GM19328 (cell line): Measurements from ENCODE around the gene SEC63.
"Not testable (repeated sequence)": the region's sequence is repeated elsewhere in the genome, so short reads cannot be mapped to it uniquely, and the experiment has no call there.

Source experiments
- ATAC-seq: cut with Tn5 transposase; IDR thresholded peaks from one replicate; pipeline ENCODE4 v1.9.1; 2021; ENCODE audit warnings: mild to moderate bottlenecking, moderate library complexity; ENCODE audit not compliant: unreplicated experiment

SEC63 gene, protein sequence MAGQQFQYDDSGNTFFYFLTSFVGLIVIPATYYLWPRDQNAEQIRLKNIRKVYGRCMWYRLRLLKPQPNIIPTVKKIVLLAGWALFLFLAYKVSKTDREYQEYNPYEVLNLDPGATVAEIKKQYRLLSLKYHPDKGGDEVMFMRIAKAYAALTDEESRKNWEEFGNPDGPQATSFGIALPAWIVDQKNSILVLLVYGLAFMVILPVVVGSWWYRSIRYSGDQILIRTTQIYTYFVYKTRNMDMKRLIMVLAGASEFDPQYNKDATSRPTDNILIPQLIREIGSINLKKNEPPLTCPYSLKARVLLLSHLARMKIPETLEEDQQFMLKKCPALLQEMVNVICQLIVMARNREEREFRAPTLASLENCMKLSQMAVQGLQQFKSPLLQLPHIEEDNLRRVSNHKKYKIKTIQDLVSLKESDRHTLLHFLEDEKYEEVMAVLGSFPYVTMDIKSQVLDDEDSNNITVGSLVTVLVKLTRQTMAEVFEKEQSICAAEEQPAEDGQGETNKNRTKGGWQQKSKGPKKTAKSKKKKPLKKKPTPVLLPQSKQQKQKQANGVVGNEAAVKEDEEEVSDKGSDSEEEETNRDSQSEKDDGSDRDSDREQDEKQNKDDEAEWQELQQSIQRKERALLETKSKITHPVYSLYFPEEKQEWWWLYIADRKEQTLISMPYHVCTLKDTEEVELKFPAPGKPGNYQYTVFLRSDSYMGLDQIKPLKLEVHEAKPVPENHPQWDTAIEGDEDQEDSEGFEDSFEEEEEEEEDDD

DNA sequence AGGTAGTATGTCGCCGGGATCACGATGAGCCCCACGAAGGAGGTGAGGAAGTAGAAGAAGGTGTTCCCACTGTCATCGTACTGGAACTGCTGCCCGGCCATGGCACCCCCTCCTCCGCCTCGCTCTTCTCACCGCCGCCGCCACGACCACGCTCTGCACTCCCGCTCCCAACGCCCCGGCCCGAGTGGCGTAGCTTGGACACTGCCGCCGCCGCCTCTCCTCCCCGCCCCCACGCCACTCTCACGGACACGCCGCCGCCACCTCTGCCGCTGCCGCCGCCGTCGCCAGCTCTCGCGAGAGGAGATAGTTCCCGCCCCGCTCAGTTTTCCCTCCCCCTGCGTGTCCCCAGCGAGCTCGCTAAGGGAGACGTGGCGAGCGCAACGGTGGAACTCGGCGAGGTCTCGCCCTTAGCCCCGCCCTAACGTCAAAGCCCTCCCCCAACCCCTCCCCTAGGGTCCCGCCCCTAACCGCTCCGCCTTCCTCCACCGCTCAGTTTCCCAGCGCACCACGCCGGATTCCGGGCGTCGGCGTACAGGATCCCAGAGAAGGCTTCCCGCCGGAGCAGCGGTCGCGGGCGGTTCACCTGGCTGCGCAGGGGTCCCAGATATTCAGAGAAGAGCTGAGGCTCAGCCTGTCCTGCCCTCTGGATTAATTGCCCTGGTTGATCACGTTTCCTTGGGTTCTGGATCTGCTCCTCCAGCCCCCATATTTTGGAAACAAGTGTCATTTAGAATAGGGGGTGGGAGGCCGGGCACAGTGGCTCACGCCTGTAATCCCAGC, at the start of gene SEC63:
Gene SEC63, minus strand, starts transcription at position 300 of the 780 bp plus-strand sequence. Its CDS starts 199 bp downstream, at position 101.
- ATAC-seq = peak; percentile 90

DNA sequence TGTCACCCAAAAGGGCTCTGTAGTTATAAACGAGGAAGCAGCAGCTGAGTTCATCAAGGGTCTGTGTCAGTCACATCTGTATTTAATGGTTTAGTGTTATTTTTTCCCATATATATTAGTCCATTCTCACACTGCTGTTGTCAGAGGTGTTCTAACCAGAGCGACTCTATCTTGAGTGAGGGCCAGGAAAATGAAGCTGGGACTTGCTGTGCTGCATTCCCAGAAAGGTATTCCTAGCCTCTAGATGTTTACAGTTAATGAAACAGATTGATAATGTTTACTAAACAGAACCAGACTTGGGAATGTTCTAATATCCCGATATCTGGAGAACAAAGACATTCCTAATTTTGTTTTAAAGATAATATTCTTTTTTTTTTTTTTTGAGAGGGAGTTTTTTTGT, 48.0 kb upstream of the SEC63 start:
- ATAC-seq = no peak

DNA sequence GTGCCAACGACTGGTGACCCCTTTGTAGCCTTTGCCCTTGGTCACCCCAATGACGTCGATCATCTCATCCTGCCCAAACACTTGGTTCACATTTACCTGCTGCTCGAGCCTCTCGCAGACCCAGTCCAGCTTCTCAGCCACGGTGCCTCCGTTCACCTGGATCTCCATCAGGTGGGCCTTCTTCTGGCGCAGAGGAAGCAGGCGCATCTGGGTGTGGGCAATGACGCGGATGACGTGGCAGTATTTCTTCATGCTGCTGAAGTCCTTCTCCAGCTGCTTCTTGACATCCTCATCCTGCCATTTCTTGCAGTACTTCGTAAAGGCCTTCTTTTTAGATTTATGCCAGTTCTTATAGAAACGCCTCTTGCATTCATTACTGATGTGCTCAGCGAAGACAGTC, 46.9 kb upstream of the SEC63 start:
- no peak for ATAC-seq

DNA sequence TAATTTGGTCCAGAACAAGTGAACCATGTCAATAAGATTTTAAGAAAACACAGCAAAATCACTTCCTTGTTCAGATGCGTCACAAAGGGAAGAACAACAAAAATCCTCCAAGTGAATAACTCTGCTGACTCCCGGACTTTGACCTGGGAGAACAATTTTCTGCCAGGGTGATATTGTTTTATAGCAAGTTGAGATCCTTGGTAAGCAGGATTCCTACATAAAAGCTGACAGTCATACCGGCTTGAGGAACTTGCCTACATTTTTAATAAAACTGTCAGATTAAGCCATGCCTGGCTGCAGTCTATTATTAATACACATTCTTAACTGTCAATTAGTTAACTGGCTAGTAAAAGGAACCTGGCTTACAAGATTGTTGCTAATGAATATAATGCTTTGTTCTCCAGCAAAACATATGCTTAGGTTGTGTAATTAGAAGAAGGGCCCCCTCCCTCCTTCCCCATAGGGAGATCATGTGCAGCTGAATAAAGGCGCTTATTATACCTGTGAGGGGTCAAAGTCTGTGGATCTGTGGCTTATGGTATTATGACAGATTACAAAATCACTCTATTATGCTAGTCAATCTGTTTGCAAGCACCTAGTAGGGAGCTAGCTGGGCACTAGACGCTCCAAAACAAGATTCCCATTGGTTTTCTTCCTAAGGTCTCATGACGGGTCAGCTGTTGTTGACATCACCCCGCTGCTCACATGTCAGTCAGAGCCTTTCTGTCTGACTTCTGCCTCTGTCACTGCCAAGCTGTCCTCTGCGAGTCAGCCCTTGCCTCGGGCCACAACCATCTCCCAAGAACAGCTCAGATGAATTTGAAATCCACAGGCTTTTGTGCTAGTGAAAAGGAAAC, 44.6 kb upstream of the SEC63 start:
- ATAC-seq = no peak

DNA sequence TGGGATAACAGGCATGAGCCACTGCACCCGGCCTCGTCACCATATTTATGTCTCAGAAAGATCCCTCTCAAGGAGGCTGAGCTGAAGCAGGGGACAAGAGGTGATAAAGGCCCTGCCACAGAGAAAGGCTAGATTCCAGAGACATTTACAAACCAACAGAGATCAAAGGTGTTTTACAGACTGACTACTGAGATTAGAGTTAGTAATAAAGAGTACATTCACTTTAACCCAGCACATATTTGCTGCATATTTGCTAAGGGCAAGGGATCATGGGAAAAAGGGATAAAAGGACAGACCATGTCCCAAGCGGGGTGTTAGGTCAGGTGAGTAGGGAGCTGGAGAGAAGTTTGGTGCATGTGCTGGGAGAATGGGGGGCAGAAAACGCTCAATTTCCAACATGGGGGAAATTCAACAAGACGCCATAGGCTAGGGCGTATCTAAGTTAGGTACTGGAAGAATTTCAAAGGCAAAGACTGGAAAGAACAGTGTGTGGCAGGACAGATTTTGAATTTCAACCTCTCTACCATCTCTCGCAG, 43.8 kb upstream of the SEC63 start:
- ATAC-seq = no peak

DNA sequence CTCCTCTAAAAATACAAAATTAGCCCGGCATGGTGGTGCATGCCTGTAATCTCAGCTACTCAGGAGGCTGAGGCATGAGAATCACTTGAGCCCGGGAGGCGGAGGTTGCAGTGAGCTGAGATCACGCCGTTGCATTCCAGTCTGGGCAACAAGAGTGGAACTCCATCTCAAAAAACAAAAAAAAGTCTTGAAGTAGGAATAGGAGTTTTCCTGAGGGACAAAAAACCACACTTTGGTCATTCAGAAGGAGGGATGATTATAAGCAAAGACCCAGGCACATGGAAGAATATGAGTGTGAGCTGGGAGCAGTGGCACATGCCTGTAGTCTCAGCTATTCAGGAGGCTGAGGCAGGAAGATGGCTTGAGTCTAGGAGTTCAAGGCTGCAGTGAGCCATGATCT, 42.3 kb upstream of the SEC63 start:
- ATAC-seq = not testable (repeated sequence)

DNA sequence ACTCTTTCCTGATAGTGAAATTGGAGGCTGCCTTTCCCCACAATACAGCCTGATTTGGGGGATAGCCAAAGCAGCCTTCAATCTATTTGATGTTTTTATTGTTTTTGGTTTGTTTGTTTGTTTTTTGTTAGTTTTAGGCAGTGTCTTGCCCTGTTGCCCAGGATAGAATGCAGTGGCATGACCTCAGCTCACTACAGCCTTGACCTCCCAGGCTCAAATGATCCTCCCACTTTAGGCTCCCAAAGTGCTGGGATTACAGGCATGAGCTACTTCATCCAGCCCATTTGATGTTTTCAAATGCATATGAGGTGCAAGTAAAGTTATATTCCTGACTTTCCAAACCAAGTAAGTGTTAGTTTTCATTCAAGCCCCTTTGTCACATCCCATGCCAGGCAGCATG, 41.3 kb upstream of the SEC63 start:
- no peak for ATAC-seq

DNA sequence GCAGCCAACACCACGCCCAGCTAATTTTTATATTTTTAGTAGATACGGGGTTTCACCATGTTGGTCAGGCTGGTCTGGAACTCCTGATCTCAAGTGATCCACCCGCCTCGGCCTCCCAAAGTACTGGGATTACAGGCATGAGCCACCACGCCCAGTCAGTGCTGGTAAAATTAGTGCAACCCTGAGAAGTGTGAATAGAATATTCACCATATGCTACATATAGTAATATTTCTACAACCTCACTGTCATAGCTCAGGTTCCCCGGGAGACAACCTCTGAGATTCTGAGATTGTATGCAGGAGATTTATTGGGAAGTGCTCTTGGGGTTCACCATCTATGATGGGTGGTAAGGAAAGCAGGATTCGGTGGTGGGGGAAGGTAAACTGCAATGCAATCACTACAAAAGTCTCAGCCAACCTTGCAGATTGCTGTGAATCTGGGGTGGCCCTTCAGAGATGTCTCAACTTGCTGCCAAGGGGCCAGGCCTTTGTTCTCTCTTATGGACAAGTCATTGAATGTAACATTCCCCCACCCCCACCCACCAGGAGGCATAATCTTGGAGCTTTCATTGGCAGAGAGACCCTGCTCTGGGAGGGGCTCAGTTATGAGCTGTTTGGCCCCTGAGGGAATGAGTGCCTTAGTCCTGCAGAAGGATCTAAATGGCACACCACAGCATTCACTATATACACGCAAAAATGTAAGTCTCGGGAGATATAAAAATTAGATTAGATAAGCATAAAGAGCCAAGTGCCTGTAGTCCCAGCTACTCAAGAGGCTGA, 34.0 kb upstream of the SEC63 start:
- no peak for ATAC-seq

DNA sequence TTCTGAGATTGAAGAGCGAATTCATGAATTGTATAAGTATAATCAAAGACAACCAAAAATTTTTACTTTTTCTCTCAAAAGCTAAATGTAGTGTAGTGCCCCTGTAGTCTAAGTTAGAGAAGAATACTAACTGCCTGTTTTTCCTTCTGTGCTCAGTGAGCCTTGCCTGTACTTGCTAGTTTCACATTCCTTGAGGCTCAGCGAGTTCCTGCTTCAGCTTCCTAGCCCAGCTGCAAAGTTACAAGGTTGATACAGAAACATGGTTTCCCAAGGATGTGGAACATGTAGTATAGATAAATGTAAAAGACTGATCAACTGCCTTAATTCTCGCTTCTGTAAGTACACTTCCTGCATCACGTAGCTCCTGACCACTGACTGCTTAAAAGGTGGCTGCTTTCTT, 33.1 kb upstream of the SEC63 start:
- ATAC-seq = no peak

DNA sequence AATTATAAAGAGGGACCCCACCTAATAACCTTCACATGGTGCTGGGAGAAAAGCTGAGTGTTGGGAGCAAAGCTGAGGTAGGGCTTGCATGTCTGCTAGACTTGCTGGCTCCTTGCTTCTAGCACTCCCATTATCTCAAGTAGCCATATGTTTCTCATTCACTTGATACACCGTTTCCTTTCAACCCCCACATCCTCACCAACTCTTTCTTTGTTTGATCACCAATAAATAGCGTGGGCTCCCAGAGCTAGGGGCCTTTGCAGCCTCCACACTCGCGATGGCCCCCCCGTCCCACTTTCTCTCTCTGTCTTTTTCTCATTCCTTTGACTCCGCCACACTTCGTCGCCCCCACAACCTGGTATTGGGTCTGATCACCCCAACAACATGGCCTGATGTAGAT, 32.6 kb upstream of the SEC63 start:
- ATAC-seq = not testable (repeated sequence)

DNA sequence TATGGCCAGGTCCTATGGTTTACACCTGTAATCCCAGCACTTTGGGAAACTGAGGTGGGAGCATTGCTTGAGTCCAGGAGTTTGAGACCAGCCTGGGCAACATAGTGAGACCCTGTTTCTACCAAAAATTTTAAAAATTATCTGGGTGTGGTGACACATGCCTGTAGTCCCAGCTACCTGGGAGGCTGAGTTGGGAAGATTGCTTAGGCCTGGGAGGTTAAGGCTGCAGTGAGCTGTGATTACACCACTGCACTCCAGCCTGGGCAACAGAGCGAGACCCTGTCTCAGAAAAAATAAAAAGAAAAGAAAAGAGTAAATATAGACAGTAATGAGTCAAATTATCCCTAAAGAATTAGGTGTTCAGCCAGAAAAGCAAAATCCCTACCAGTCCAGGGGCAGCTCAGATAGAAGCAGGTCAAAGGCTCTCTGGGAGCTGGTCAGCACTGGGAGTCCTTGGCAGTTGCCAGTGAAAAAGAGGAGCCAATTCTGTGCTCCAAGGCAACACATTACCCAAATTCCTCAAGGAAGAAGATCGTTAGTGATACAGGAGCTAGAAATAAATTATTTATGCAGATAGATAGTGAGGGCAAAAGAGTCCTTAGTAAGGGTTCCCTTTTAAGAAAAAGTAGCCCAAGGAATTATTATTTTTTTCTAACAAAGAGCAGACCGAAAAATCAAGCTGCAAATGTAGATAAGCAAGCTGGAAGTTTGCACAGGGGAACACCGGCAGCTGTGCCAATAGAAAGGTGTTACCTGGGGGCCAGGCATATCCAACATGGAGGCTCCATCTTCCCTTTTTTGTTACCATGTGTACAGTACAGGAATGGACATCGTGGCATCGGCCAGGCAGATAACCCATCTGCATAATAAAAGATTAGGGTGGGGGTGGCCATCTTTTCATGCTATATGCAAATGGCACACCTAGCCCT, 31.4 kb upstream of the SEC63 start:
- no peak for ATAC-seq

DNA sequence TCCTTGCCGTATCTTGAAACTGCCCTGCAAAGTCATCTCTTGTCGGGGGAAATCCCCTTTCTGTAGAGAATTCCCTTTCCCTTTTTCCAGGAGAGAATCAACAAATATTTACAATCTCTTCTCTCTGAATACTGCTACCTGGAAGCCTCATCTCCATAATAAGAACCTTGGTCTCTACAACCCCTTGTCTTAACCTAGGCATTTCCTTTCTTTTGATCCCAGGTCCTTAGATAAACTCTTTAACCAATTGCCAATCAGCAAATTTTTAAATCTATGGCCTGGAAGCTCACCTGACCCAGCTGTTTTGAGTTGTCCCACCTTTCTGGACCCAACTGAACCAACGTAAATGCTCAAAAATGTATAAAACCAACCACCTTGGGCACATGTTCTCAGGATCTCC, 30.6 kb upstream of the SEC63 start:
- no peak for ATAC-seq

DNA sequence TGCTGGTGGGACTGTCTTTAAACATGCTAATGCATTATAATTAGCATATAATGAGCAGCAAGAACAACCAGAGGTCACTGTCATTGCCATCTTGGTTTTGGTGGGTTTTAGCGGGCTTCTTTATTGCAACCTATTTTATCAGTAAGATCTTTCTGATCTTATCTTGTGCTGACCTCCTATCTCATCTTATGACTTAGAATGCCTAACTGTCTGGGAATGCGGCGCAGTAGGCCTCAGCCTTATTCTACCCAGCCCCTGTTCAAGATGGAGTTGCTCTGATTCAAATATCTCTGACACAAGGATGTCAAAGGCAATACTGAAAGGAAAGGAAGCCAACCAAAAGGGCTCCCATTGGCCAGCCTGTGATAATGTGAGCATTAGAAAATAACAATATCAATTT, 29.8 kb upstream of the SEC63 start:
- no peak for ATAC-seq

DNA sequence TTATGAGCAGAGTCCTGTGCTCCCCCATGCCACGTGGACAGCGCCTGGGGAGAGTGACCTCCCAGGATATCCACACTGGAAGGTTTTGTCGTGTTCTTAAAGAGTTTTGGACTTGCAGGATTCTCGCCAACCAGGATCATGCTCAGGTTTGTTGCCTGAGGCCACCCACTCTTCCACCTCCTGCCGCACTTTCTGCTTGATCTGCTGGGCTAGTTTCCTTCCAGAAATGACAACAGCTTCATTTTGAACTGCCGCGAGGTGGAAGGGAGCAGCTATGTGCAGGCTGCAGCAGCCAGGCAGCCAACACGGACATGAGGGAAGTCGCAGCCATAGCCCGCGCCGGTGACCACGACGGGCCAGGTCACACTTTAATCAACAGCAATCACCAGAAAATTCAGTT, 27.7 kb upstream of the SEC63 start:
- no peak for ATAC-seq

DNA sequence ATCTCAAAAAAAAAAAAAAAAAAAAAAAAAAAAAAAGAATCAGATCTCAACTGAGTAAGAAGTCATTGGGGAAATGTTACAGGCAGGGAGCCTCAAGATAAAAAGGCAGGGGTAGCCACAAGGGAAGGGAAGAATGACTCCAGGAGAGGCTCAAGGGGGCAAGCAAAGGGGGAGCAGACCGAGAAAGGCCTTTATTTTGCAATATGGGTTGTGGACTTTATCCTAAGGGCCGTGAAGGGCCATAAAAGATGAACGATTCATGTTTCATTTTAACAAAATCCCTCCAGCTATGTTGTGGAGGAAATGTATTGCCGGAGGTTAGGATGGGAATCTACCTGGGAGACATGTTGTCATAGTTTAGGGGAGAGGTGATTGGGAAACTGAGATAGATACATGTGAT, 25.8 kb upstream of the SEC63 start:
- ATAC-seq = no peak

DNA sequence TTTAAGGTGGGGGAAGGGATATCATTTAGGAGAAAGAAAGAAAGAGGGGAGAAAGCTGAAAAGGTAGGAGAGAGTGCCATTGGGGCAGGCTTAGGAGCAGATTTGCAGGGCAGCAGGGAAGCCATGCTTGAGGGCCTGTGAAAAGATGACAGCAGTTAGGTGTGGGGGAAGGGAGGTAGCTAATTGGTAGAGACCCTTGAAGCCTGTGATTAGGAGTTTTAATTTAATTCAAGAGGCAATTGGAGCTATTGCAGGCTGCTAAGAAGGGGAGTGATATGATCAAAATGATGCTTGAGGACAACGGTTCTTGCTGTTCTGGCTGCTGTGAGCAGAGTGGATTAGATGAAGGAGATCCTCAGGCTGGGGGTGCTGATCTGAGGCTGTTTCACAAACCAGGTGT, 24.5 kb upstream of the SEC63 start:
- no peak for ATAC-seq

DNA sequence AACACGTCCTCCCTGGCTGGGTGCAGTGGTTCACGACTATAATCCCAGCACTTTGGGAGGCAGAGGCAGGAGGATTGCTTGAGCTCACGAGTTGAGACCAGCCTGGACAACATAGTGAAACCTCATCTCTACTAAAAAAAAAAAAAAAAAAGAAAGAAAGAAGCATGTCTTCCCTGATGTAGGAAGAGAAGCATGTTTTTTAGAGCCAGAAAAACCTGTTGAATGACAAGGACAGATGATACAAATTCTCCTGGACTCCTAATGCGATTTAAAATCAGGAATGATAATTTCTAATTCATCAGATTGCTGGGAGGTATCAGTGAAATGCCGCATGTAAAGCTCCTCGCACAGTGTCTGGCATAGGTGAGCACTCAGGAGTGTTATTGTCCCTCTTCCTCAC, 23.7 kb upstream of the SEC63 start:
- no peak for ATAC-seq

DNA sequence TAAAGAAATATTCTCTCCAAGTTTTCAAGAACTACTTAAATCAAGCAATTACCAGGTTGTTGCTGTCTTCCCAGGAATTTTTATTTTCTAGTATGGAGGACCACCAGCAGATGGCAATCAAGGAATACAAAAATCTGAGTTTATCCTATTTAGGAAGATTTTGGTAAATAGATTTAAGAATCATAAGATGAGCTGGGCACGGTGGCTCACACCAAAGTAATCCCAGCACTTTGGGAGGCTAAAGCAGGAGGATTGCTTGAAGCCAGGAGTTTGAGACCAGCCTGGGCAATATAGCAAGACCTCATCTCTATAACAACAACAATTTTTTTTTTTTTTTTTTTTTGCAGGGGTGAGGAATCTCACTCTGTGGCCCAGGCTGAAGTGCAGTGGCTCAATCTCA, 19.3 kb upstream of the SEC63 start:
- no peak for ATAC-seq
